Measurements from ENCODE around the gene ANGPTL7. TPM values are rescaled to one million over a fixed set of nuclear protein-coding genes. Genes with fewer than 3 reads are reported as not detected.
A peak's percentile ranks its signal among the peaks of the same experiment; 100 is the strongest.

ANGPTL7 gene, protein sequence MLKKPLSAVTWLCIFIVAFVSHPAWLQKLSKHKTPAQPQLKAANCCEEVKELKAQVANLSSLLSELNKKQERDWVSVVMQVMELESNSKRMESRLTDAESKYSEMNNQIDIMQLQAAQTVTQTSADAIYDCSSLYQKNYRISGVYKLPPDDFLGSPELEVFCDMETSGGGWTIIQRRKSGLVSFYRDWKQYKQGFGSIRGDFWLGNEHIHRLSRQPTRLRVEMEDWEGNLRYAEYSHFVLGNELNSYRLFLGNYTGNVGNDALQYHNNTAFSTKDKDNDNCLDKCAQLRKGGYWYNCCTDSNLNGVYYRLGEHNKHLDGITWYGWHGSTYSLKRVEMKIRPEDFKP
- total RNA-seq (not detected), polyA plus RNA-seq (1 to 10 TPM in 1 of 3 donors, under 1 TPM in 1, not detected in 1; 0.18 to 1.7 TPM)
- long read RNA-seq, donor 1 = 0 reads
- long read RNA-seq, donor 2 = 0 reads

DNA sequence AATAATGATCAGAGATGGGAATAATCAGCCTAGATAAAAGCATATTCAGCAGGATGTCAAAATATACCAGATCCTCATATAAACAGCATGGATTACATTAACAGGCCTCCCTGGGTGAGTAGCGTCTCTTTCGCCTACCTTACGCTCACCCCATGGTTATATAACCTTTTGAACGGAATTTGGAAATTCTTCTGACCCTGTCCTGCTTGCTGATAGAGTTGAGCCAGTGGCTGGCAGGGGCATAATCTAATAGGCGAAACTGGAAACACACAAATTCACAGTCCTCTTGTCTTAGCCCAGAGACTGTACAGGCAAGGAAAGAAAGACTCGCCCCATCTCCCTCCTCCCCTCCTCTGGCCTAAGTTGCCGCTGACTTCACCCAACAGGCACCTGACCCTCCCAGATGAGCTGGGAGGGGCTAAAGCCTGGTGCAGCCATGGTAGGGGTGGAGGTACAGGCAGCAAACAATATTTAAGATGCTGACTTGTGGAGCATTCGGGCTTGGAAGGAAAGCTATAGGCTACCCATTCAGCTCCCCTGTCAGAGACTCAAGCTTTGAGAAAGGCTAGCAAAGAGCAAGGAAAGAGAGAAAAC is at the start of gene ANGPTL7:
Gene ANGPTL7 (plus strand): TSS at position 498 of the 594 bp plus-strand sequence. CDS start 225 bp downstream, outside the sequence.
- Histone ChIP-seq H3K4me3 (no peak within 1 kb of the TSS), H3K4me1 (no peaks in the 10 kb centered on the region), H3K27ac (no peak within 1 kb of the TSS), H3K36me3 (peaks cover 0 to 100% (median 53%) of the 10 kb centered on the region in 6 donors), H3K9me3 (no peaks in the 10 kb centered on the region), H3K27me3 (replicated peaks in 1 of 7) (no peaks in the 10 kb centered on the region)
- intact Hi-C loops (cut with DNase I; ENCODE audit: low total_unique reads) = no loop called here
- no peak for DNase-seq
- TF ChIP-seq POLR2A (IDR thresholded peaks at IDR 0.05) (no peak), POLR2AphosphoS5 (IDR thresholded peaks at IDR 0.05) (no peak)
- TF ChIP-seq, protein P1, sequence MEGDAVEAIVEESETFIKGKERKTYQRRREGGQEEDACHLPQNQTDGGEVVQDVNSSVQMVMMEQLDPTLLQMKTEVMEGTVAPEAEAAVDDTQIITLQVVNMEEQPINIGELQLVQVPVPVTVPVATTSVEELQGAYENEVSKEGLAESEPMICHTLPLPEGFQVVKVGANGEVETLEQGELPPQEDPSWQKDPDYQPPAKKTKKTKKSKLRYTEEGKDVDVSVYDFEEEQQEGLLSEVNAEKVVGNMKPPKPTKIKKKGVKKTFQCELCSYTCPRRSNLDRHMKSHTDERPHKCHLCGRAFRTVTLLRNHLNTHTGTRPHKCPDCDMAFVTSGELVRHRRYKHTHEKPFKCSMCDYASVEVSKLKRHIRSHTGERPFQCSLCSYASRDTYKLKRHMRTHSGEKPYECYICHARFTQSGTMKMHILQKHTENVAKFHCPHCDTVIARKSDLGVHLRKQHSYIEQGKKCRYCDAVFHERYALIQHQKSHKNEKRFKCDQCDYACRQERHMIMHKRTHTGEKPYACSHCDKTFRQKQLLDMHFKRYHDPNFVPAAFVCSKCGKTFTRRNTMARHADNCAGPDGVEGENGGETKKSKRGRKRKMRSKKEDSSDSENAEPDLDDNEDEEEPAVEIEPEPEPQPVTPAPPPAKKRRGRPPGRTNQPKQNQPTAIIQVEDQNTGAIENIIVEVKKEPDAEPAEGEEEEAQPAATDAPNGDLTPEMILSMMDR (IDR thresholded peaks at IDR 0.05 in 8 of 11, conservative IDR thresholded peaks at IDR 0.05 in 3 of 11) = no peak
- WGBS, 5 donors = 92 to 97% (median 96%) methylated on average over 8 of the region's 8 CpGs

DNA sequence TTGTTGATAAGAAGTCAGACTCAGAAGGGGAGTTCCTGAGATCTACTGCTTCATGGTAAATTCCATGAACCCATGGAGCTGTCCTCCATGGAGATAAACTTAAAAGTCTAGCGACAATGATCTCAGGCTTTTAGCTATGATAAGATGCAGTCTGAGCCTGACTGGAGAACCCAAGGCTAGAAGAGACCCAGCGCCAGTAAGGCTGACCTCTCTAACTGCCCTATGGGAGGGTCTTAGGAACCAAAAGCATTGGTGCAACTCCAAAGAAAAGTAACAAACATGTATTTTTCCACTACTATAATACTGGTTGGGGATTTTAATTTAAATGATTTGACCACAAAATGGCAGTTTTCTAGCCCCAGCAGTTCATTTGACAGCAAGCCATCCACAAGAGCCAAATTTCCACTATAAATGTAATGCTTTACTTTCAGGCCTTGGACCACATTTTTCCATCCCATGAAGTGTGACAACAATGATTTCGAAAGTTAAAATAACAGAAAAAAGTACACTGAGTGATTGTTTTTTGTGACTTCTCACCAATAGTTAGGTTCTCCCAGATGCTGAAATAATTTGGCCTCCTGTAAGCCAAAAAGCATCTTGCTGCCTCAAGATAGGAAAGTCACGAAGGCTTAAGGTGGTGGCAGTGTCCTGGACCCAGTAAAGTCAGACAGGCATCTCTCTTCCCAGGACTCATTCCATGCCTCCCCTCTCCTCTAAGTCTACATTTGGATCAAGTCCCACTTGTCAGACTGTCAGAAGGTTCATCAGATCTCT is 46.4 kb upstream of the ANGPTL7 start:
- peaks cover 0 to 6% (median 0%) of the 10 kb centered on the region in 6 donors for H3K4me1 ChIP-seq
- peak overlapping the region in 4 of 8 donors; percentile 22 to 56 (median 38) for H3K27ac ChIP-seq
- peaks cover 0 to 100% (median 68%) of the 10 kb centered on the region in 6 donors for H3K36me3 ChIP-seq
- H3K27me3 ChIP-seq (replicated peaks in 1 of 7) = no peaks in the 10 kb centered on the region
- DNase-seq = no peak
- intact Hi-C loops (cut with DNase I; ENCODE audit: low total_unique reads) = no loop called here
- TF ChIP-seq POLR2A (IDR thresholded peaks at IDR 0.05) = no peak
- TF ChIP-seq, protein P1 (IDR thresholded peaks at IDR 0.05 in 8 of 11, conservative IDR thresholded peaks at IDR 0.05 in 3 of 11) = no peak
- TF ChIP-seq POLR2AphosphoS5 (IDR thresholded peaks at IDR 0.05) = no peak
- H3K9me3 ChIP-seq = no peaks in the 10 kb centered on the region
- H3K4me3 ChIP-seq = no peak overlapping the region
- WGBS, 5 donors = 75 to 90% (median 89%) methylated on average over 4 of the region's 4 CpGs

DNA sequence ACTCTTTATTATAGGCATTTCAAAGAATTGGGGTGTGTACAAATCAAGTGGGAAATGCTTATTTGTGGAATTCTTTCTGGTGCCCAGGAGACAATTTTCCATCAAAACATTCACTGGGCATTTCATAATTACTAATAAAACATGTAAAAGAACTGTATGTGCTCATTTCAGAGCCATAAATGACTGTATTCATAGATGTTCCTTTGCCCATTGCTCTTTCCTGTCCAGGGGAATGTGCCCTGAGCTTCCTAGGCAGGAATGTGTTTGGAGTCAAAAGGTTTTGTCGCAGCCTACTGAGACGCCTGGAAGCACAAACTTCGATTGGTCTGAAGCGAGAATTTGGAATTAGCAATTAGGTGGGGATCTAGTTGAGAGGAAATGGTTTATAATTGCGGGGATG is 45.8 kb upstream of the ANGPTL7 start:
- WGBS, 5 donors = 92 to 97% (median 94%) methylated on average over 5 of the region's 5 CpGs
- intact Hi-C loops (cut with DNase I; ENCODE audit: low total_unique reads) = no loop called here
- TF ChIP-seq POLR2AphosphoS5 (IDR thresholded peaks at IDR 0.05) (no peak), POLR2A (IDR thresholded peaks at IDR 0.05) (no peak)
- TF ChIP-seq, protein P1 (IDR thresholded peaks at IDR 0.05 in 8 of 11, conservative IDR thresholded peaks at IDR 0.05 in 3 of 11) = no peak
- H3K4me1 ChIP-seq = peaks cover 0 to 6% (median 0%) of the 10 kb centered on the region in 6 donors
- peak overlapping the region in 4 of 8 donors; percentile 22 to 56 (median 38) for H3K27ac ChIP-seq
- H3K27me3 ChIP-seq (replicated peaks in 1 of 7) = no peaks in the 10 kb centered on the region
- DNase-seq = no peak
- no peak overlapping the region for H3K4me3 ChIP-seq
- H3K36me3 ChIP-seq = peaks cover 0 to 100% (median 66%) of the 10 kb centered on the region in 6 donors
- no peaks in the 10 kb centered on the region for H3K9me3 ChIP-seq
